ENCODE data around the gene SHD. TPM values are rescaled to one million over a fixed set of nuclear protein-coding genes. Genes with fewer than 3 reads are reported as not detected.

The SHD gene
- total RNA-seq, 1 experiment from 2014 or later, result 2.0 TPM

- TF ChIP-seq, protein P1, sequence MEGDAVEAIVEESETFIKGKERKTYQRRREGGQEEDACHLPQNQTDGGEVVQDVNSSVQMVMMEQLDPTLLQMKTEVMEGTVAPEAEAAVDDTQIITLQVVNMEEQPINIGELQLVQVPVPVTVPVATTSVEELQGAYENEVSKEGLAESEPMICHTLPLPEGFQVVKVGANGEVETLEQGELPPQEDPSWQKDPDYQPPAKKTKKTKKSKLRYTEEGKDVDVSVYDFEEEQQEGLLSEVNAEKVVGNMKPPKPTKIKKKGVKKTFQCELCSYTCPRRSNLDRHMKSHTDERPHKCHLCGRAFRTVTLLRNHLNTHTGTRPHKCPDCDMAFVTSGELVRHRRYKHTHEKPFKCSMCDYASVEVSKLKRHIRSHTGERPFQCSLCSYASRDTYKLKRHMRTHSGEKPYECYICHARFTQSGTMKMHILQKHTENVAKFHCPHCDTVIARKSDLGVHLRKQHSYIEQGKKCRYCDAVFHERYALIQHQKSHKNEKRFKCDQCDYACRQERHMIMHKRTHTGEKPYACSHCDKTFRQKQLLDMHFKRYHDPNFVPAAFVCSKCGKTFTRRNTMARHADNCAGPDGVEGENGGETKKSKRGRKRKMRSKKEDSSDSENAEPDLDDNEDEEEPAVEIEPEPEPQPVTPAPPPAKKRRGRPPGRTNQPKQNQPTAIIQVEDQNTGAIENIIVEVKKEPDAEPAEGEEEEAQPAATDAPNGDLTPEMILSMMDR (IDR thresholded peaks at IDR 0.05 in 2 of 3, conservative IDR thresholded peaks at IDR 0.05 in 1 of 3; ENCODE audit: borderline replicate concordance in 1 of 3, insufficient read depth in 1 of 3, low read depth in 2 of 3, low read length in 2 of 3), result no peak
- TF ChIP-seq POLR2A (IDR thresholded peaks at IDR 0.05; ENCODE audit: borderline replicate concordance, extremely low read depth, insufficient read depth, insufficient read length) (no peak), EZH2phosphoT487 (IDR thresholded peaks at IDR 0.05; ENCODE audit: borderline replicate concordance) (no peak), CBX3 (IDR thresholded peaks at IDR 0.05; ENCODE audit: low read depth) (no peak)
- TF ChIP-seq, protein P2, sequence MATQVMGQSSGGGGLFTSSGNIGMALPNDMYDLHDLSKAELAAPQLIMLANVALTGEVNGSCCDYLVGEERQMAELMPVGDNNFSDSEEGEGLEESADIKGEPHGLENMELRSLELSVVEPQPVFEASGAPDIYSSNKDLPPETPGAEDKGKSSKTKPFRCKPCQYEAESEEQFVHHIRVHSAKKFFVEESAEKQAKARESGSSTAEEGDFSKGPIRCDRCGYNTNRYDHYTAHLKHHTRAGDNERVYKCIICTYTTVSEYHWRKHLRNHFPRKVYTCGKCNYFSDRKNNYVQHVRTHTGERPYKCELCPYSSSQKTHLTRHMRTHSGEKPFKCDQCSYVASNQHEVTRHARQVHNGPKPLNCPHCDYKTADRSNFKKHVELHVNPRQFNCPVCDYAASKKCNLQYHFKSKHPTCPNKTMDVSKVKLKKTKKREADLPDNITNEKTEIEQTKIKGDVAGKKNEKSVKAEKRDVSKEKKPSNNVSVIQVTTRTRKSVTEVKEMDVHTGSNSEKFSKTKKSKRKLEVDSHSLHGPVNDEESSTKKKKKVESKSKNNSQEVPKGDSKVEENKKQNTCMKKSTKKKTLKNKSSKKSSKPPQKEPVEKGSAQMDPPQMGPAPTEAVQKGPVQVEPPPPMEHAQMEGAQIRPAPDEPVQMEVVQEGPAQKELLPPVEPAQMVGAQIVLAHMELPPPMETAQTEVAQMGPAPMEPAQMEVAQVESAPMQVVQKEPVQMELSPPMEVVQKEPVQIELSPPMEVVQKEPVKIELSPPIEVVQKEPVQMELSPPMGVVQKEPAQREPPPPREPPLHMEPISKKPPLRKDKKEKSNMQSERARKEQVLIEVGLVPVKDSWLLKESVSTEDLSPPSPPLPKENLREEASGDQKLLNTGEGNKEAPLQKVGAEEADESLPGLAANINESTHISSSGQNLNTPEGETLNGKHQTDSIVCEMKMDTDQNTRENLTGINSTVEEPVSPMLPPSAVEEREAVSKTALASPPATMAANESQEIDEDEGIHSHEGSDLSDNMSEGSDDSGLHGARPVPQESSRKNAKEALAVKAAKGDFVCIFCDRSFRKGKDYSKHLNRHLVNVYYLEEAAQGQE (IDR thresholded peaks at IDR 0.05; ENCODE audit: low read depth), result no peak
- no peak overlapping the region for H2AFZ ChIP-seq (ENCODE audit: low read depth, low read length, poor library complexity, severe bottlenecking)
- DNase-seq (ENCODE audit: low read depth, low spot score) (no peak), ATAC-seq (no peak)
- 0 out of 4 replicates have a peak, but pooled peaks cover 3% of the 10 kb centered on the region in 2 experiments for H3K36me3 ChIP-seq (ENCODE audit: control insufficient read depth in 1 of 2, insufficient read depth in 2 of 2, low read length in 2 of 2)
- CTCF ChIA-PET, result no interaction called here
- peak overlapping the region; percentile 46 for H3K4me2 ChIP-seq (ENCODE audit: low read length)
- intact Hi-C loops (cut with micrococcal nuclease), result no loop called here
- H3K79me2 ChIP-seq (ENCODE audit: insufficient read depth, low read length), result no peaks in the 10 kb centered on the region
- H3K9ac ChIP-seq (ENCODE audit: low read length), result no peak overlapping the region
- RAD21 ChIA-PET (ENCODE audit: low non-redundant PET in 1 of 2, low total read pairs in 2 of 2, uncharacterized antibody in 2 of 2, unreplicated experiment in 2 of 2), result no interaction called here
- POLR2A ChIA-PET, result interaction anchor here (0.5 to 1.8 kb wide), 2 partner anchors 16 to 37 kb away, joined by 3 to 4 read pairs; partner anchors contain the start of gene MPND
- no TSS peak for BruUV-seq (replicated peaks)
- H3K9me2 ChIP-seq (ENCODE audit: insufficient read depth), result no peaks in the 10 kb centered on the region
- peaks cover 5 to 14% of the 10 kb centered on the region in 2 experiments for H3K4me1 ChIP-seq (ENCODE audit: control insufficient read depth in 1 of 2, insufficient read depth in 2 of 2, low read length in 2 of 2)
- H3K9me3 ChIP-seq (ENCODE audit: control insufficient read depth in 1 of 2, insufficient read depth in 1 of 2, low read depth in 1 of 2, low read length in 2 of 2), result no peaks in the 10 kb centered on the region
- H4K20me1 ChIP-seq (ENCODE audit: insufficient read depth), result no peaks in the 10 kb centered on the region
- 0 out of 4 replicates have a peak overlapping the region, but pooled peaks of 1 of the 2 experiments have one; percentile 13 for H3K4me3 ChIP-seq (replicated peaks in 1 of 2; ENCODE audit: low read depth in 1 of 2, low read length in 2 of 2)
- no peaks in the 10 kb centered on the region for H3K27me3 ChIP-seq (ENCODE audit: insufficient read depth, low read length)
- H3K27ac ChIP-seq (ENCODE audit: low read depth, low read length), result no peak overlapping the region
Measured at GRCh38 chr19:4305659-4306058, 26.6 kb downstream of the SHD start.

All from HCT116 (cell line).